ENCODE data around the gene COMMD6. TPM values are rescaled to one million over a fixed set of nuclear protein-coding genes. Genes with fewer than 3 reads are reported as not detected.

The COMMD6 gene
- total and polyA plus RNA-seq, 2 donors (not counting 3 experiments of a cell fraction or from before 2014, with no cell fraction given), result 71.7 to 122 TPM

DNA sequence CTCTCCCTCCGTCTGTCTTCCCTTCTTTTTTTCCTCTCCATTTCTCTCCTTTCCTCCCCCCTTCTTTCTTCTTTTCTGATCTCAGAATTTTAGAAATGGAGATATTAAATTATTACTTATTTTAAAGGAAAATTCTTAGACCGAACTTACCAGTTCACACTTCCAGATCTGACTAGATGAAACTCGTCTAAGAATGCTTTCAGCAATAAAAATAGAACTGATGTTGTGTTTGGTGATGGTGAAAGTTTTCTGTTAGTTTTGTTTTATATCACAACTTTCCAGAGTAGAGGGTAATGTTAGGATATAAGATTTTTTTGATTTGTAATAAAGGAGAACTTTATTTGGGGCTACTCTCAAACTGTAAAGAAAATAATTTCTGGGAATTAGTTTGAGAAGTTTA lies 41.9 kb upstream of the COMMD6 start:
- no peak overlapping the region for H3K9ac ChIP-seq (replicated peaks; ENCODE audit: extremely low read depth, insufficient read depth, low read length)
- no peaks in the 10 kb centered on the region for H3K27me3 ChIP-seq (ENCODE audit: control insufficient read depth in 2 of 2, insufficient read depth in 2 of 2, low read length in 2 of 2)
- no peaks in the 10 kb centered on the region for H3K9me3 ChIP-seq (replicated peaks; ENCODE audit: control insufficient read depth, insufficient read depth, low read length)
- H3K36me3 ChIP-seq (ENCODE audit: control insufficient read depth in 2 of 2, extremely low read depth in 1 of 2, insufficient read depth in 2 of 2, low read length in 2 of 2), result peaks cover 0 to 2% of the 10 kb centered on the region in 2 experiments
- ChIA-PET POLR2A (no interaction called here), CTCF (interaction anchor here (1.1 kb wide), 1 partner anchor 8 kb away, joined by 3 read pairs; no protein-coding TSS in a partner anchor)
- no peak overlapping the region for H3K27ac ChIP-seq (ENCODE audit: insufficient read depth, low read depth, low read length)
- no peaks in the 10 kb centered on the region for H3K79me2 ChIP-seq (ENCODE audit: control insufficient read depth, insufficient read depth, low read length)
- H3K9me1 ChIP-seq (replicated peaks; ENCODE audit: control insufficient read depth, extremely low read depth, insufficient read depth, low read length), result no peaks in the 10 kb centered on the region
- TF ChIP-seq FOS (IDR thresholded peaks at IDR 0.05; ENCODE audit: borderline replicate concordance, insufficient read depth, low read length), result no peak
- H3K4me3 ChIP-seq (replicated peaks in 1 of 3; ENCODE audit: insufficient read depth in 1 of 3, low read depth in 1 of 3, low read length in 3 of 3), result no peak overlapping the region
- no peak overlapping the region for H2AFZ ChIP-seq (ENCODE audit: low read depth, low read length)
- peaks cover 2% of the 10 kb centered on the region for H4K20me1 ChIP-seq (replicated peaks; ENCODE audit: control insufficient read depth, extremely low read depth, insufficient read depth, low read length)
- dilution Hi-C loops (cut with MboI; ENCODE audit: extremely low pct_ligation_motif_present, low sequenced_read_pairs) (no loop called here), intact Hi-C loops (cut with micrococcal nuclease) (no loop called here)
- no TSS peak for BruUV-seq (replicated peaks)
- DNase-seq (ENCODE audit: low read depth, low spot score), result no peak
- no peak overlapping the region for H3K4me2 ChIP-seq (ENCODE audit: insufficient read depth, low read length)
- H3K4me1 ChIP-seq (ENCODE audit: control insufficient read depth, extremely low read depth, insufficient read depth, low read length), result no peaks in the 10 kb centered on the region
- no peak for FAIRE-seq

DNA sequence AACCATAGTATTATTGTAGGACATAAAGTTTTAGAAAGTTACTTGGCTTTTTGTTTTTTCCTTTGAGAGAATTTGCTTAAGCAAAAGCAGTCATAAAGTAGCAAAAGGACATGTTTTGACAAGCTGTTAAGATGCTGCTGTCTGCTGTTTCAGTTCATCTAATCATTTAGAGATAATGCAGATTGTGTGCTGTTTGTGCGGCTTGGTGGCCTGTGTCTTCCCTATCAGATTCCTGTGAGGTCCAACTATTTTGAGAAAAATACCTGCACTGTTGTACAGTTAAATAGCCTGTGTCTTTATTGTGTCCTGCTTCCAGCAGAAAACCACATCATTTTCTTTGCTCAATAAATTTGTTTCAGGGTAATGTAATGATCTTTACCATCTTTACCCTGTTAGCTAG lies 31.9 kb upstream of the COMMD6 start:
- dilution Hi-C loops (cut with MboI; ENCODE audit: extremely low pct_ligation_motif_present, low sequenced_read_pairs) (no loop called here), intact Hi-C loops (cut with micrococcal nuclease) (loop anchor here (5.0 kb wide), 2 partner anchors 303 to 448 kb away; no protein-coding TSS in a partner anchor)
- no peak for DNase-seq (ENCODE audit: low read depth, low spot score)
- no peak overlapping the region for H3K27ac ChIP-seq (ENCODE audit: insufficient read depth, low read depth, low read length)
- no peaks in the 10 kb centered on the region for H4K20me1 ChIP-seq (replicated peaks; ENCODE audit: control insufficient read depth, extremely low read depth, insufficient read depth, low read length)
- ChIA-PET CTCF (interaction anchor here (1.0 kb wide), 1 partner anchor 87 kb away, joined by 3 read pairs; the partner anchor contains the start of gene TBC1D4), POLR2A (no interaction called here)
- no peak overlapping the region for H3K4me3 ChIP-seq (replicated peaks in 1 of 3; ENCODE audit: insufficient read depth in 1 of 3, low read depth in 1 of 3, low read length in 3 of 3)
- no peaks in the 10 kb centered on the region for H3K27me3 ChIP-seq (ENCODE audit: control insufficient read depth in 2 of 2, insufficient read depth in 2 of 2, low read length in 2 of 2)
- BruUV-seq (replicated peaks), result no TSS peak
- no peak overlapping the region for H3K9ac ChIP-seq (replicated peaks; ENCODE audit: extremely low read depth, insufficient read depth, low read length)
- no peak overlapping the region for H3K4me2 ChIP-seq (ENCODE audit: insufficient read depth, low read length)
- no peak for TF ChIP-seq JUN (IDR thresholded peaks at IDR 0.05; ENCODE audit: borderline replicate concordance, insufficient read depth, insufficient read length, low read depth)
- TF ChIP-seq MYC (IDR thresholded peaks at IDR 0.05; ENCODE audit: low read depth, low read length), result no peak
- TF ChIP-seq POLR2AphosphoS5 (IDR thresholded peaks at IDR 0.05; ENCODE audit: insufficient read depth, low read depth, low read length), result no peak
- no peak for TF ChIP-seq FOS (IDR thresholded peaks at IDR 0.05; ENCODE audit: borderline replicate concordance, insufficient read depth, low read length)
- TF ChIP-seq GATA2 (IDR thresholded peaks at IDR 0.05; ENCODE audit: insufficient read depth, insufficient read length, low read depth, low read length), result no peak
- FAIRE-seq, result no peak
- H2AFZ ChIP-seq (ENCODE audit: low read depth, low read length), result no peak overlapping the region
- H3K79me2 ChIP-seq (ENCODE audit: control insufficient read depth, insufficient read depth, low read length), result no peaks in the 10 kb centered on the region
- no peaks in the 10 kb centered on the region for H3K9me1 ChIP-seq (replicated peaks; ENCODE audit: control insufficient read depth, extremely low read depth, insufficient read depth, low read length)
- no peaks in the 10 kb centered on the region for H3K9me3 ChIP-seq (replicated peaks; ENCODE audit: control insufficient read depth, insufficient read depth, low read length)
- no peaks in the 10 kb centered on the region for H3K4me1 ChIP-seq (ENCODE audit: control insufficient read depth, extremely low read depth, insufficient read depth, low read length)
- H3K36me3 ChIP-seq (ENCODE audit: control insufficient read depth in 2 of 2, extremely low read depth in 1 of 2, insufficient read depth in 2 of 2, low read length in 2 of 2), result peaks cover 2 to 5% of the 10 kb centered on the region in 2 experiments
